Stimulated activated CD8-positive, alpha-beta memory T cell treated with anti-CD3 and anti-CD28 coated beads, Interleukin-12 subunit alpha, Interleukin-12 subunit beta, amount 100 ng/mL, for 24 hours (primary cell): ENCODE measurements around the gene MYO18B.

ENCODE experiments used
- DNase-seq: peaks from one replicate; pipeline ENCODE4 v3.0.0-alpha.2; 2020; ENCODE audit errors: extremely low read depth

MYO18B gene

GRCh38 chr22:25900390-25900789 is 158.4 kb downstream of the MYO18B start:
- DNase-seq = no peak

GRCh38 chr22:25900880-25901279 is 158.9 kb downstream of the MYO18B start:
- no peak for DNase-seq

- no peak for DNase-seq
Observed at GRCh38 chr22:25902402-25902801, 160.4 kb downstream of the MYO18B start.

- no peak for DNase-seq
Observed at GRCh38 chr22:25903294-25903693, 161.3 kb downstream of the MYO18B start.

- DNase-seq = no peak
Observed at GRCh38 chr22:25908212-25908611, 166.2 kb downstream of the MYO18B start.

GRCh38 chr22:25908755-25909154 is 166.8 kb downstream of the MYO18B start:
- no peak for DNase-seq

- no peak for DNase-seq
Observed at GRCh38 chr22:25909614-25910387, 167.8 kb downstream of the MYO18B start.

- no peak for DNase-seq
Observed at GRCh38 chr22:25911243-25911972, 169.4 kb downstream of the MYO18B start.

GRCh38 chr22:25919452-25919851 is 177.5 kb downstream of the MYO18B start:
- DNase-seq = no peak

- no peak for DNase-seq
Observed at GRCh38 chr22:25922141-25922540, 180.2 kb downstream of the MYO18B start.

- DNase-seq = no peak
Observed at GRCh38 chr22:25923914-25924313, 181.9 kb downstream of the MYO18B start.

- no peak for DNase-seq
Observed at GRCh38 chr22:25928038-25928437, 186.1 kb downstream of the MYO18B start.

GRCh38 chr22:25929321-25929878 is 187.4 kb downstream of the MYO18B start:
- DNase-seq = no peak

GRCh38 chr22:25930083-25930482 is 188.1 kb downstream of the MYO18B start:
- DNase-seq = no peak

- no peak for DNase-seq
Observed at GRCh38 chr22:25930788-25931310, 188.9 kb downstream of the MYO18B start.

- DNase-seq = no peak
Observed at GRCh38 chr22:25933158-25933788, 191.3 kb downstream of the MYO18B start.

- DNase-seq = no peak
Observed at GRCh38 chr22:25935266-25936058, 193.5 kb downstream of the MYO18B start.

- no peak for DNase-seq
Observed at GRCh38 chr22:25938151-25938550, 196.2 kb downstream of the MYO18B start.

GRCh38 chr22:25939384-25939783 is 197.4 kb downstream of the MYO18B start:
- no peak for DNase-seq

- DNase-seq = no peak
Observed at GRCh38 chr22:25940479-25940878, 198.5 kb downstream of the MYO18B start.

GRCh38 chr22:25941365-25941960 is 199.5 kb downstream of the MYO18B start:
- DNase-seq = no peak
